ENCODE data around the gene PDZD7.

The PDZD7 gene

DNA sequence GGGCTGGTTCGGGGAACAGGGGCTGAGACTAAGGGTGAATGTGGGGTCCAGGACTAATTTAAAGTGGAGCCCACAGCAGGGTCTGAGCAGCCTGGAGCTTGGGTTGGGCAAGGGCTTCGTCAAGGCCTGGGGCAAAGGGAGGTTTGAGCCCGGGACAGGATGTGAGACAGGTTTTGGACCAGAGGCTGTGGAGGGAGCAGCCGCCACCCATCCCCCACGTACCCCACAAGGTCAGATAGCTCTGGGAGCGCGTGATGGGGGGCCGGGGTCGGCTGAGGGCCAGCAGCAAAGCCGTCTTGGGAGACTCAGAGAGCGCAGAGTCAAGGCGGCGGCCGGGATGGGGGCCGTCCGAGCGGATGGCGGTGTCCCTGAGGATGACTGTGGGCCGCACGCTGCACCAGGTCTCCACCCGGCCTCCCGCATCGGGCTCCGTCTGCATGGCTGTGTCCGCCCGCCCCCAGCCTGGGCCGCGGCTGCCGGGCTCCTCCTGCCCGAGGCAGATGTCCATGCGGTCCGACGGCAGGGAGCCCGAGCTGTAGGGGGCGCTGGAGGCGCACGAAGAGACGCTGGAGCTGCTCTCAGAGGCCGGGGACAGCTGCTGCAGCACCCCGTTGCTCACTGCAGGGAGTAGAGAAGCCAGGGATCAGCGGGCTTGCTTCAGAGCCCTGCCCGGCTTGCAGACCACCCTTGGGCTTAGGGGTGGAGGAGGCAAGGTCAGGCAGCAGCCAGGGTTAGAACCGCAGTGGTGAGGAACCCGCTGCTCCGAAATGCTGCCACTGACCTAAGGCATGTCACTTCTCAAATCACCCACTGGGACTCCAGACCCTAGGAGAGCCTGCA is 12.1 kb downstream of the PDZD7 start:
- DNase-seq (ENCODE audit: low read depth in 2 of 2), result peak in 1 of 2 donors; percentile 53

GRCh38 chr10:101018118-101018599 is 12.8 kb downstream of the PDZD7 start:
- no peak for DNase-seq (ENCODE audit: low read depth in 2 of 2)

GRCh38 chr10:101016814-101017213 is 14.1 kb downstream of the PDZD7 start:
- no peak for DNase-seq (ENCODE audit: low read depth in 2 of 2)

- no peak for DNase-seq (ENCODE audit: low read depth in 2 of 2)
Observed at GRCh38 chr10:101015582-101015973, 15.4 kb downstream of the PDZD7 start.

- no peak for DNase-seq (ENCODE audit: low read depth in 2 of 2)
Observed at GRCh38 chr10:101014966-101015581, 15.9 kb downstream of the PDZD7 start.

GRCh38 chr10:101014230-101014884 is 16.6 kb downstream of the PDZD7 start:
- DNase-seq (ENCODE audit: low read depth in 2 of 2), result peak; percentile 55 to 72

DNA sequence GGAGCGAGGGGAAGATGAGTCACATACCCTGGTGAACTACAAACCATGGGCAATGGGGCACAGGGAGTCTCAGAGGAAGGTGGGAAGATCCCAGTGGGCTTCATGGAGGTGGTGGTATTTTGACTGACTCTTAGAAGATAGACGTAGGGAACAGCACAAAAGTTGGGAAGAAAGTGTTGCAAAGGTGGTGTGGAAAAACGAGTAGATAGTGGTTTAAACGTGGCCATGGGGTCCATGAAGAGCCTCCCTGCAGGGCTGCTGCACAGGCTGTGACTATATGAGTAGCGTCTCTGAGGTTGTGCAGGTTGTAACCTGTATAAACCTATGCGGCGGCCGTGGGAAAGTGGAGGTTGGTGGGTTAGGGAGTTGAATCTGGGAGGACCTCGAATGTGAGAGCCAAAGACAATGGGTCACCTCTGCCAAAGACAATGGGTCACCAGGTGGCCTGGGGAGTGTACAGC is 17.5 kb downstream of the PDZD7 start:
- no peak for DNase-seq (ENCODE audit: low read depth in 2 of 2)

- peak in 1 of 2 donors; percentile 63 for DNase-seq (ENCODE audit: low read depth in 2 of 2)
Observed at GRCh38 chr10:101012525-101013364, 18.2 kb downstream of the PDZD7 start.

DNA sequence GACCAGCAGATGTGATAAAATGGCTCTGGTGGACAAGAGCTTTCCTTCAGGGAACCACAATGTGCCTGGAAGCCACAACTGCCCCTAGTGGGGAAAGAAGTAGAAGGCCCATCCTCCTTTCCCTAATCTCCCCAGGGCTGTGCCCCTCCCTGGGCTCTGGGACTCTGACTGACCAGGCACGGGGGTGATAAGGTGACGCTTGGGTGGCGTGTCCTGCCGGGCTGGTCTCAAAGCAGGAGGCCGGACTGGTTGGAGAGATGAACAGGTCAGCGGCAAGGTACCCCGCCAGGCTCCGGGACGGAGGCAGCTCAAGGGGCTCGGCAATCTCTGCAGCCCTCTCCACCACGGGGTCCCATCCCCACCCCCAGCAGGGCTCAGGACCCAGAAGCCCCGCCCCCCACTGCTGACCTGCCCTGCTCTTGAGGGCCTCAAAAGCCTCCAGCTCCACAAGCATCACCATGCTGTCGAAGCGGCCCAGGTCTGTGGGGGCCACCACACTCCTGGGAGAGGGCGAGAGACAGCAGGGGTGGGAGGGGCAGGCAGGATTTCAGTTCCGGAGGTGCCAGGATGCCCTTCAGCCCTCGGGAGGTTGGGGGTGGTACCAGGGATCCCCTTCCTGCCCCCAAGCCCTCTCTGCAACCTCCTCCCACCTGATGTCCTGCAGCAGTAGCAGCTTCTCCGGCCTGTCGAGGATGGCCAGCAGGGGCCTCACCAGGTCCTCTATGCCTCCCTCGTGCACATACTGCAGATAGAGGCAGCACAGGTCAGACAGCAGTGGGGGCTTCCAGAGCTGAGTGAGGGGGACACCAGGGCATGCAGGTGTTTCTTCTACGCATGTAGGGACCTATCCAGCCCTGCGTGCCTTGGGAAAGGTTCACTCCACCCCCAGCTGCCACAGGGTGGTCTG is 19.2 kb downstream of the PDZD7 start:
- DNase-seq (ENCODE audit: low read depth in 2 of 2), result no peak

DNA sequence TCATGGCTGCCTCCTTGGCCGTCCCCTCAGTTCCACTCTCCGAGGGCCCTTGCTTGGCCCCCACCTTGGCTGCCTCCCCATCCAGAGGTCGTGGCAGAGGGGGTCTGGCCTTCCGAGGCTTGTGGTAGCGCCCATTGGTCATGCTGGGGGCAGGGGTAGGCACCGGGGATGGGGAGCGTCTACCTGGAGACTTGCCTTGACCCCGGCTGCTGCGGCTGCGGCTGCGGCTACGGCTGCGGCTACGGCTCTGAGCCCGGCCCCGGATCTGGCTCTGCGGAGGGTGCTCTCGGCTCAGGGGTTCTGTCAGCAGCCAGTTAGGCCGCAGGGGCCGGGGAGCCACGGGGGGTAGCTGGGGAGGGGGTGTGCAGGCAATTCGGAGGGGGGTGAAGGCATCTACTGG is 20.6 kb downstream of the PDZD7 start:
- DNase-seq (ENCODE audit: low read depth in 2 of 2), result no peak

GRCh38 chr10:101008823-101009423 is 22.0 kb downstream of the PDZD7 start:
- no peak for DNase-seq (ENCODE audit: low read depth in 2 of 2)

GRCh38 chr10:101007915-101008822 is 22.8 kb downstream of the PDZD7 start:
- DNase-seq (ENCODE audit: low read depth in 2 of 2), result no peak

DNA sequence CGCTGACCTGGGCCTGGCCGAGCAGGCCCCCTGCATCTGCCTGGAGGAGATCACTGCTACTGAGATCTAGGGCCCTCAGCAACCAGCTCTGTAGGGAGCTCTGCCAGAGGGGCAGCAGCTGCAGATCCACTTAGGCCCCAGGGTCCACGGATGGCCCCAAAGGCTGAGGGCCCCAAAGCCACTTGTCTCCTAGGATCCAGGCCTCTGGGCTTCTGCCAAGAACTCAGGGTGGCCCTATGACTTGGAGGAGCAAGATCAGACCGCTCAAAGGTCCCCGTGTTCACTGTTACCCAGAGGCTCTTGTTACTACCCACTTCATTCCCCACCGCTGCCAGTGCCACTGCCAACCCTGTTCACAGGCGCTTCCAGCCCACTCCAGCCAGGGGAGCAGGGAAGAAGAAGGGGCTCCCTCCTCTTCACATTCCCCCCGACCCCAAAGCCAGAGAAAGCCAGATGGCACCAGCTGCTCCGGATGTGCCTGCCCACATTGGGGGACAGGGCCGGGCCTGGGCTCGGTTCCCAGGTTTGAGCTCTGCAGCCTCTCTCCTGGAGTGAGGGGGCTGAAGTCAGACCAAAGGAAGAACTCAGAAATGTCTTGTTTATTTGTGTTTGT is 23.7 kb downstream of the PDZD7 start:
- no peak for DNase-seq (ENCODE audit: low read depth in 2 of 2)

GRCh38 chr10:101006593-101007098 is 24.3 kb downstream of the PDZD7 start:
- no peak for DNase-seq (ENCODE audit: low read depth in 2 of 2)

GRCh38 chr10:101005869-101006567 is 24.9 kb downstream of the PDZD7 start:
- DNase-seq (ENCODE audit: low read depth in 2 of 2), result no peak

GRCh38 chr10:101005361-101005760 is 25.6 kb downstream of the PDZD7 start:
- no peak for DNase-seq (ENCODE audit: low read depth in 2 of 2)

DNA sequence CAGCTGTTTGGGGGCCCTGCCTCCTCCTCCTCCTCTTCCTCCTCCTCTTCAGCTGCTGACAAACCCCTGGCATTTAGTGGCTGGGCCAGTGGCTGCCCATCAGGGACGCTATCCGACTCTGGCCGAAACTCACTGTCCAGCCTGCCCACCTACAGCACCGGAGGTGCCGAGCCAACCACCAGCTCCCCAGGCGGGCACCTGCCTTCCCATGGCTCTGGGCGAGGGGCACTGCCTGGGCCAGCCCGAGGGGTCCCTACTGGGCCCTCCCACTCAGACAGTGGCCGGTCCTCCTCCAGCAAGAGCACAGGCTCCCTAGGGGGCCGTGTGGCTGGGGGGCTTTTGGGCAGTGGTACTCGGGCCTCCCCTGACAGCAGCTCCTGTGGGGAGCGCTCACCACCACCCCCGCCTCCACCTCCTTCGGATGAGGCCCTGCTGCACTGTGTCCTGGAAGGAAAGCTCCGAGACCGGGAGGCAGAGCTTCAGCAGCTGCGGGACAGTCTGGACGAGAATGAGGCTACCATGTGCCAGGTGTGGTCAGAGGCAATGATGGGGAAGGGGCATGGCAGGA is 27.2 kb downstream of the PDZD7 start:
- no peak for DNase-seq (ENCODE audit: low read depth in 2 of 2)

Measured in stimulated activated CD8-positive, alpha-beta memory T cell treated with anti-CD3 and anti-CD28 coated beads, Interleukin-7, amount 100 ng/mL, for 1 hour (primary cell).